Measurements from ENCODE around the gene WWC2.

DNA sequence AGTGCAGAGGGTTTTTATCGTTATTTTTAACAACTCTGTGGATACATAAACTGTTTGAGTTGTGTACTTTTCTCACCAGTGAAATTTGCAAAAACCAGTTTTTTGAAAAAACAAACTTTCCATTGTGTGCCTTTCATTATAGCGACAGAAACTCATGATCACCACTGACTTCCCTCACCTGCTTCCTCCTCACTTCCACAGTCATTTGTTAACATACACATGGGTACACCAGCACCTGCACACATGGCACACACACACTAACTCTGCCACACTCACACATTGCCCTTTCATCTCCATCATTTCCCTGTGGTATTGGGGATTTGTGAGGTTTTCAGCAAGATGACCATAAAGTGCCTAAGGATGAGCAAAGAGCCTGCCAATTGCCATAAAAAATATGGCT is 200.4 kb downstream of the WWC2 start:
- TF ChIP-seq, protein P1, sequence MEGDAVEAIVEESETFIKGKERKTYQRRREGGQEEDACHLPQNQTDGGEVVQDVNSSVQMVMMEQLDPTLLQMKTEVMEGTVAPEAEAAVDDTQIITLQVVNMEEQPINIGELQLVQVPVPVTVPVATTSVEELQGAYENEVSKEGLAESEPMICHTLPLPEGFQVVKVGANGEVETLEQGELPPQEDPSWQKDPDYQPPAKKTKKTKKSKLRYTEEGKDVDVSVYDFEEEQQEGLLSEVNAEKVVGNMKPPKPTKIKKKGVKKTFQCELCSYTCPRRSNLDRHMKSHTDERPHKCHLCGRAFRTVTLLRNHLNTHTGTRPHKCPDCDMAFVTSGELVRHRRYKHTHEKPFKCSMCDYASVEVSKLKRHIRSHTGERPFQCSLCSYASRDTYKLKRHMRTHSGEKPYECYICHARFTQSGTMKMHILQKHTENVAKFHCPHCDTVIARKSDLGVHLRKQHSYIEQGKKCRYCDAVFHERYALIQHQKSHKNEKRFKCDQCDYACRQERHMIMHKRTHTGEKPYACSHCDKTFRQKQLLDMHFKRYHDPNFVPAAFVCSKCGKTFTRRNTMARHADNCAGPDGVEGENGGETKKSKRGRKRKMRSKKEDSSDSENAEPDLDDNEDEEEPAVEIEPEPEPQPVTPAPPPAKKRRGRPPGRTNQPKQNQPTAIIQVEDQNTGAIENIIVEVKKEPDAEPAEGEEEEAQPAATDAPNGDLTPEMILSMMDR (IDR thresholded peaks at IDR 0.05; ENCODE audit: low read depth, low read length): no peak
- TF ChIP-seq EZH2phosphoT487 (IDR thresholded peaks at IDR 0.05; ENCODE audit: low read depth): no peak
